KOPT-K1 (cell line): ENCODE results near the gene OR5AU1.

Source experiments
- H3K27ac ChIP-seq: fragments of 200-600 bp; sonication (generic); 2 replicates; pipeline ENCODE4 v1.5.1; 2016; ENCODE audit warnings: antibody characterized with exemption, mild to moderate bottlenecking, low read depth, low read length; ENCODE audit not compliant: poor library complexity, severe bottlenecking
- H3K36me3 ChIP-seq: fragments of 200-600 bp; sonication (generic); 2 replicates; pipeline ENCODE4 v1.5.1; 2017; ENCODE audit warnings: antibody characterized with exemption, mild to moderate bottlenecking, low read length, moderate library complexity; ENCODE audit not compliant: insufficient read depth
- H3K9me3 ChIP-seq: fragments of 200-600 bp; sonication (generic); 2 replicates; pipeline ENCODE4 v1.5.1; 2017; ENCODE audit warnings: antibody characterized with exemption, low read length, mild to moderate bottlenecking; ENCODE audit not compliant: insufficient read depth, poor library complexity, severe bottlenecking

The OR5AU1 gene

GRCh38 chr14:21145437-21145836 is 10.4 kb downstream of the OR5AU1 start:
- no peak overlapping the region for H3K27ac ChIP-seq
- H3K36me3 ChIP-seq = no peaks in the 10 kb centered on the region
- H3K9me3 ChIP-seq = peaks cover 15% of the 10 kb centered on the region

- Histone ChIP-seq H3K27ac (no peak overlapping the region), H3K36me3 (no peaks in the 10 kb centered on the region), H3K9me3 (peaks cover 15% of the 10 kb centered on the region)
These were observed 13.5 kb downstream of the OR5AU1 start for GRCh38 chr14:21142357-21142756.

DNA sequence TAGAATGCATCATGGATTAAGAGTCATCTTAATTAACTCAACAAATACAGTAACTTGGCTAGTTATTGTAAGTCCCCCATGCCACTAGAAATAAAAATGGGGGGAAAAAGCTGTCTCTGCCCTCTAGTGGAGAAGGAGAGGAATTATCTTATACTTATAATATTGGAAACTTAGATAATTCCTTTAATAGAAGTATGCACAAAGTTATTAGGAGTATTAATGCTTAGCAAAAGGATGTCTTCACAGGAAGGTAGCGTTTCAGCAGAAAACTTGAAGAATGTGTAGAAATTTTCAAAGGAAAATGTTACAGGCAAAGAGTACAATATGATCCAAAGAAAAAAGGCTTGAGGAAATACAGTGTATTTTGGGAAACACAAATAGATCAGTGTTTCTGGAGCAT is 19.8 kb downstream of the OR5AU1 start:
- H3K9me3 ChIP-seq = peaks cover under 1% of the 10 kb centered on the region
- no peak overlapping the region for H3K27ac ChIP-seq
- no peaks in the 10 kb centered on the region for H3K36me3 ChIP-seq

DNA sequence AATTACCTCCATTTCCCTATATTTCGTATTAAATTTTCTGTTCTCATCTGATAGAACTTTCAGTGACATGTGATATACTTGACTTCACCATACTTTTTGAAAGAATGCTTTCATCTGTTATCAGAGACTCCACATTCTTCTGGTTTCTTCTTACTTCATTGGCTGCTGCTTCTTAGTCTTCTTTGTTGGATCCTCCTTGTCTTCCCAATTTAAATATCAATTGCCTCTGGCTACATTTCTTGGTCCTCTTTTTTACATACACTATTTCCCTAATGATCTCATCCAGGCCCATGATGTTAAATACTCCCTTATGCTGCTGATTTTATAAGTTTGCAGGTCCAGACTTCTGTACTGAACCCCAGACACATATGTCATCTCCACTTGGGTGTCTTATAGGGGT is 22.0 kb downstream of the OR5AU1 start:
- no peak overlapping the region for H3K27ac ChIP-seq
- peaks cover 4% of the 10 kb centered on the region for H3K9me3 ChIP-seq
- H3K36me3 ChIP-seq = no peaks in the 10 kb centered on the region

GRCh38 chr14:21123429-21123828 is 32.4 kb downstream of the OR5AU1 start:
- H3K36me3 ChIP-seq = no peaks in the 10 kb centered on the region
- H3K27ac ChIP-seq = no peak overlapping the region
- no peaks in the 10 kb centered on the region for H3K9me3 ChIP-seq

GRCh38 chr14:21121122-21121521 is 34.7 kb downstream of the OR5AU1 start:
- Histone ChIP-seq H3K27ac (no peak overlapping the region), H3K9me3 (no peaks in the 10 kb centered on the region), H3K36me3 (no peaks in the 10 kb centered on the region)

DNA sequence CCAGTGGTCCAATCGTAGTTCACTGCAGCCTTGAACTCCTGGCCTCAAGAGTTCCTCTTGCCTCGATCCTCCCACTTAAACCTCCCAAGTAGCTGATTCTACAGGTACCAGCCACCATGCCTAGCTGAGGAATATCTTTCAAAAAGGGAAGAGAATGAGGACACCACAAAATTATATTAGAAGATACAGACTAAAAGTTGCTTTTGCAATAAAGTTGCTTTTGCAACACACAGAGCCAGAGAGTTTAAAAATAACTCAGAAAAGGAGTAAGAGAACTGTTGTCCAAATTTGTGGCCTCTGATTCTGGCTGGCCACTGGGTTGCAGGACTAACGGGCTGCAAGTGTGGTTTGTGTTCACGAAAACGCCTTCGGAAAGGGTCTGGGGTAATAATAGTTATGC is 35.2 kb downstream of the OR5AU1 start:
- no peak overlapping the region for H3K27ac ChIP-seq
- H3K9me3 ChIP-seq = no peaks in the 10 kb centered on the region
- no peaks in the 10 kb centered on the region for H3K36me3 ChIP-seq

DNA sequence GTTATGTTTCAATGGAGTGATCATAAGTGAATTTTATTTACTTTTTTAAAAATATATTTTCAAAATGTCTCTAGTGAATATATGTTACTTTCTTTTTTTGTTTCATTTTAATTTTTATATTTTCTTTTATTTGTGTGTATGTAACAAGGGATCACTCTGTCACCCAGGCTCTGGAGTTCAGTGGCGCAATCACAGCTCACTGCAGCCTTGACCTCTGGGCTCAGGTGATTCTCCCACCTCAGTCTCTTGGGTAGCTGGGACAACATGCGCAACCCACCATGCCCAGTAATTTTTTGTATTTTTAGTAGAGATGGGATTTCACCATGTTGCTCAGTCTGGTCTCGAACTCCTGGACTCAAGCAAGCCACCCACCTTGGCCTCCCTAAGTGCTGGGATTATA is 36.9 kb downstream of the OR5AU1 start:
- no peaks in the 10 kb centered on the region for H3K9me3 ChIP-seq
- H3K27ac ChIP-seq = no peak overlapping the region
- no peaks in the 10 kb centered on the region for H3K36me3 ChIP-seq

DNA sequence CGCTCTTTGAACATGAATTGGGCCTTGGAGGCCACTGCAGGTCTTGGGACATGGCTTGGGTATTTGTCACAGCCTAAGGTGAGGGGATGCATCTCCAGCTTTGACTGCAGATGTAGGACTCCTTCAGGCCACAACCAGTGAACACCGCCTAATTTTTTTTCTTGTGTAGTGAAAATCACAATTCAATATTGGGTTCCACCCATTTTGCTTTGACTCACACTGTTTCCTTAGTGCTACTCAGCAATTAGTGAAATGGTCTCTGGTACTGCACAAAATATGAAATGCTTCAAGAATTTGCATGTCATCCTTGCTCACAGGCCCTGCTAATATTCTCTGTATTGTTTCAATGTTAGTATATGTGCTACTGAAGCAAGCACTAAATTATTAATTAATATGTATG is 42.5 kb downstream of the OR5AU1 start:
- Histone ChIP-seq H3K27ac (no peak overlapping the region), H3K9me3 (no peaks in the 10 kb centered on the region), H3K36me3 (no peaks in the 10 kb centered on the region)

DNA sequence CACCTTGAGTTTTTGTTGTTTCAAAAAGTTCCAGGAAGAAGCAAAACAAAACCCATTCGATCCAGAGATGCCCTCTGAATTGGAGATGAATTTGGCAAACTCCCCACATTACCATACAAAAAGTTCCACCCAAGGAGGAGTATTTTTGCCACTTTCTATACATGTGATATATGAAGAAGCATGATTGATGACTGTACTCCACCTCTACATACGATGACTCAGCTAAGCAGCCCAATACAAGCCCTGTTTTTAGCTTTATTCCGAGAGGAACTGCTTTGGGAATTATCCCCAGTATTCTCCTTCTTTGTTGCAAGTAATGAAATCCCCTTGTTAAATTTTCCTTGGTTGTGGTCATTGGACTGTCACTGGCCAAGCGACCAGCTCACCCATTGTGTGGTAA is 43.6 kb downstream of the OR5AU1 start:
- no peak overlapping the region for H3K27ac ChIP-seq
- no peaks in the 10 kb centered on the region for H3K9me3 ChIP-seq
- no peaks in the 10 kb centered on the region for H3K36me3 ChIP-seq

- no peaks in the 10 kb centered on the region for H3K9me3 ChIP-seq
- no peaks in the 10 kb centered on the region for H3K36me3 ChIP-seq
- no peak overlapping the region for H3K27ac ChIP-seq
These were observed 46.3 kb downstream of the OR5AU1 start for GRCh38 chr14:21109377-21110138.

DNA sequence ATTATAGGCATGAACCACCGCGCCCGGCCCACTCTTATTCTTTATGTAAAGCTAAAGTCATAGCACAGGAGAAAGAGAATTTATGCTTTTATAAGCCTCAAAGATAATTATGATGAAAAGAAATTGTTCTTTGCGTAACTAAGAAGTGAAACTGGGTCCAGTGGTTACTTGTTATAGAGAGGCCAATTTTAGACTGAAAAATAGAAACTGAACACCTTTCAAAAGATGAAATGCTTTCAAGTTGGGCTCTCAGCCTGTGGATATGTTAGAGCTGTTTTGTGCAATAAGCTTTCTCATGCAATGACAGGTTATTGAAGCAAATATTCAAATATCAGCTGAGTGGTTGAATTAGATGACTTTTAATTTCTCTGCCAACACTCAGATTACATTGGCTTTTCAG is 47.1 kb downstream of the OR5AU1 start:
- H3K27ac ChIP-seq = no peak overlapping the region
- no peaks in the 10 kb centered on the region for H3K36me3 ChIP-seq
- no peaks in the 10 kb centered on the region for H3K9me3 ChIP-seq

- H3K9me3 ChIP-seq = no peaks in the 10 kb centered on the region
- H3K36me3 ChIP-seq = no peaks in the 10 kb centered on the region
- H3K27ac ChIP-seq = no peak overlapping the region
These were observed 48.5 kb downstream of the OR5AU1 start for GRCh38 chr14:21107283-21107800.

- Histone ChIP-seq H3K36me3 (no peaks in the 10 kb centered on the region), H3K27ac (no peak overlapping the region), H3K9me3 (no peaks in the 10 kb centered on the region)
These were observed 49.2 kb downstream of the OR5AU1 start for GRCh38 chr14:21106498-21107282.

DNA sequence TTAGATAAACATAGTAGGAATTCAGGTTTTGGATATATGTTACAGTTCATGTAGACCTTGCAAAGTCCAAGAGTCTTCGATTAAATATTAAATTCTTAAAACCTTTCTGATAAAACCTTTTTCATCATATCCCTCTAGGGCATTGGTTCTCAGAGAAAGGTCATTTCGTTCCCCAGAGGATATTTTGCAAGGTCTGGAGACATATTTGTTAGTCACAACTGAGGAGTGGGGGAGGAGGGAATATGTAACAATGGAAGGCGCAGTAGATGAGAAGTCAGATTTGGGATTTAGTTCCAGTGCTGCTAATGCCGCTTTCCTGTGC is 49.7 kb downstream of the OR5AU1 start:
- Histone ChIP-seq H3K9me3 (no peaks in the 10 kb centered on the region), H3K36me3 (no peaks in the 10 kb centered on the region), H3K27ac (no peak overlapping the region)

DNA sequence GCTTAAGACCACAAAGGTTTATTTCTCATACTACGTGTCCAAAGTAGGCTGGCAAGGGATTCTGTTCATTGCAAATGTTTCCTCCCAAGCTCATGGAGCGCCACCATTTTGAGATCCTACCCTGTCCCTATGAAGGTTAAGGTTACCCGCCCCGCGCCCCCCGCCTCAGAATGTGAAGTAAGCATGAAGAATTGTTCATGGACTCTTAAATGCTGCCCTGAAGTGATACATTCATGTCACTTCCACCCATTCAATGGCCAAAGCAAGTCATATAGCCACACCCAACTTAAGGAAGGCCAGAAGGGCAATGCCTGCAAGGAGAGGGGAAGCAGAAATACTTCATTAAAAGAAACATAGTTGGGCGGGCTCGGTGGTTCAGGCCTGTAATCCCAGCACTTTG is 50.8 kb downstream of the OR5AU1 start:
- Histone ChIP-seq H3K27ac (peak overlapping the region; percentile 97), H3K9me3 (no peaks in the 10 kb centered on the region)

More for the DNA sequence above, 50.8 kb downstream of the OR5AU1 start:
- no peaks in the 10 kb centered on the region for H3K36me3 ChIP-seq
